ENCODE measurements around the gene SLC6A1.

Gene SLC6A1

DNA sequence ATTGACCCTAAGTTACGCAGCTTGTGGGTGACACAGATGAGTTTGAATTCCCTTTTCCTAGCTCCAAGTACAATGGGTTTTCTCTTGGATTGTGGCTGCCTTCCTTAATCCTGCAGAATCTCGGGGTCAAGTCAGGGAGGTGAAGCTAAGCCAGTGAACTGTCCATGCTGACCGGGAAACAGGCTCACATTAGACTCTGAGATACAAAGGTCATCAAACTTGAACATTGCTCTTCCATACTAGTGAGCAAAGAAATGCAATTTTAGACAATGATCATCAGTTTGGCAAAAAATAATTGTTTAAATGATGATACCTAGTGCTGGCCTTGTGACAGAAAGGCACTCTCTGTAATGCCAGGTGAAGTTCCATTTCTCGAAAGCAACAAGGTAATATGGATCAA lies 31.6 kb downstream of the SLC6A1 start:
- DNase-seq (ENCODE audit: insufficient read length) (no peak), FAIRE-seq (no peak)
- no peak for TF ChIP-seq POLR2AphosphoS5 (IDR thresholded peaks at IDR 0.05; ENCODE audit: low read depth, low read length)
- TF ChIP-seq TAF1 (IDR thresholded peaks at IDR 0.05; ENCODE audit: borderline replicate concordance, low read depth, low read length): no peak

DNA sequence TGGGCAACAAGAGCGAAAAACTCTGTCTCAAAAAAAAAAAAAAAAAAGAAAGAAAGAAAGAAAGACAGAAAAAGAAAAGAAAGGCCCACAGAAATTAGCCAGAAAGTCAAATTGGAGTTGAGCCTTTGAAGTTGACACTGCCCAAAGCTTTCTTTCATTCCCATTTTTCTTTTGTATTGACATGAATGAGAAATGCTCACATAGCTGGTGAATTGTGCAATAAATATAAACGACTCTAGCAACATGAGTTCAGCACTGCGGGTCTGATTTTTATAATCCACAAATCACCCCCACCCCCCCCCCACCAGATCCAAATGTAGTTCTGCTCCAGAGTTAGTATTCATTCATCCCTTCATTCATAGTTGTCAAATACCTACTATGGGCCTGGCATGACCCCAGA lies 37.4 kb downstream of the SLC6A1 start:
- no peak for TF ChIP-seq POLR2AphosphoS5 (IDR thresholded peaks at IDR 0.05; ENCODE audit: low read depth, low read length)
- no peak for TF ChIP-seq POLR2A (IDR thresholded peaks at IDR 0.05; ENCODE audit: low read depth, low read length)
- TF ChIP-seq TAF1 (IDR thresholded peaks at IDR 0.05; ENCODE audit: borderline replicate concordance, low read depth, low read length): no peak
- FAIRE-seq: no peak
- DNase-seq (ENCODE audit: insufficient read length): no peak

DNA sequence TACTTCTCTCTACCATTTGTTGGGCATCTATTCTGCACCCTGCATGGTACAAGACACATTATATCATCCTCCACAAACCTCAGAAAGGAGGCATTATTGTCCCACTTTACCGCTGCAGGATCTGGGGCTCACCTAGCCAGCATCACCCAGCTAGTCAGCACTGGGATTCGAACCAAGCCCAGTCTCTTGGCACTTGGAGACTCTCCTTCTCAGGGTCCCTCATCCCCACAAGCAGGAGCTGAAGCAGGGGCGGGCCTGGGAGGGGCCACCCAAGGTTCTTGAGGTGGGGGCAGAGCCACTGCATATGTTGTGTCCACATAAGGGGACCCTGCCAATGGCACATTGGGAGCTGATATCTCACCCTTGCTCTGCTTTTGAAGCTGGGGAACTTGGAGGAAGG lies 41.3 kb downstream of the SLC6A1 start:
- FAIRE-seq: no peak
- DNase-seq (ENCODE audit: insufficient read length): no peak
- TF ChIP-seq TAF1 (IDR thresholded peaks at IDR 0.05; ENCODE audit: borderline replicate concordance, low read depth, low read length) (no peak), POLR2AphosphoS5 (IDR thresholded peaks at IDR 0.05; ENCODE audit: low read depth, low read length) (no peak), POLR2A (IDR thresholded peaks at IDR 0.05; ENCODE audit: low read depth, low read length) (no peak)

DNA sequence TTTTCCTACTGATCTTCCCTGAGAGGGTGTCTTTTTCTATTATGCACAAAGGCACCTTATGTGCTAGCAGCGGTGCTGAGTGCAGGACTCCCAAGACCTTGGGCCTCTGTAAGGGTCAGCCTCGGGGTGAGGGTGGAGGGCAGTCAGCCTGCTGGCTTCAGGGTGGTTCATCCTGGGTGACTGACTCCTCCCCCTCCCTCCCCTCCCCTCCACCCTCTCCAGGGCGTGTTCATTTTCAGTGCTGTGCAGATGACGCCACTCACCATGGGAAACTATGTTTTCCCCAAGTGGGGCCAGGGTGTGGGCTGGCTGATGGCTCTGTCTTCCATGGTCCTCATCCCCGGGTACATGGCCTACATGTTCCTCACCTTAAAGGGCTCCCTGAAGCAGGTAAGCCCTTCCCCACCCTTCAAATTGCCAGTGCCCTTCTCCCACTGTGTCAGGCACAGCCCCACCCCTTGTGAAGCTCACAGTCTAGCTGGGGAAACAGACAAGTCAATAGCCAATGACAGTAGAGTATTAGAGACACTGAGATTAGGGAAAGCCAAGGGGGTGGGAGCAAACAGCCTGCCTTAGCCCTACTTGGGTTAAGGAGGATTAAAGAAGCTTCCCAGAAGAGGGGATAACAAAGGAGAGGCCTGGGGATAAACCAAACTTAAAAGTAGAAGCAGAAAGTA lies 41.9 kb downstream of the SLC6A1 start:
- FAIRE-seq: no peak
- TF ChIP-seq POLR2AphosphoS5 (IDR thresholded peaks at IDR 0.05; ENCODE audit: low read depth, low read length) (no peak), TAF1 (IDR thresholded peaks at IDR 0.05; ENCODE audit: borderline replicate concordance, low read depth, low read length) (no peak), POLR2A (IDR thresholded peaks at IDR 0.05; ENCODE audit: low read depth, low read length) (no peak)
- DNase-seq (ENCODE audit: insufficient read length): no peak

DNA sequence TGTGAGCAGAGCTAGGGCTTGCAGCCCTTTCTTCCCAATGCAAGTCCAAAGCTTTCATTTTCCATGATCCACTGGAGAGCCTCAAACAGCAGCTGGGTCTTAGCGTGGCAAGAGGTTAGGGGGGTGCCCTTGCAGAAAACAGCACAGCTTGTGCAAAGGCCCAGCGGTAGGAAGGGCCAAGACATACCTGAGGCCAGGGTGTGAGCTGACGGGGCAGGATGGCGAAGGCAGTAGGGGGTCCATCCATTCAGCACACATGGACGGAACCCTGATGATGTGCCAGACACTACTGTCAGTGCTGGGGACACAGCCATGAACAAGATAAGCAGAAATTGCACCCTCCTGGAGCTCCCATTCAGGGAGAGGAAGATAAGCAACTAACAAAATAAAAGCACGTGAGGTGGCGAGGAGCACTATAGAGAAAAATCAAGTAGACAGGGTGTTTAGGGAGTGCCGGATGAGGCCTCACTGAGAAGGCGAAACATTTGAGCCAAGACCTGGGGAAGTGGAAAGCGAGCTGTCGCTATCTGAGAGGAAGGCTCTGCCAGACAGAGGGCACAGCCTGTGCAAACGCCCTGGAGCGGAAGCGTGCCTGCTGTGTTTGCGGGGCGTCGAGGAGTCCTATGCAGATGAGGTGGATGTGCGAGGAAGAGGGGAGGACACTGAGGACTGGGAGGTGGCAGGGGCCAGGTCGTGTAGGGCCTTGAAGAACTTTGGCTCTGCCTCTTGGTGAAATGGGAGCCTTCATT lies 43.4 kb downstream of the SLC6A1 start:
- no peak for DNase-seq (ENCODE audit: insufficient read length)
- TF ChIP-seq POLR2AphosphoS5 (IDR thresholded peaks at IDR 0.05; ENCODE audit: low read depth, low read length): no peak
- TF ChIP-seq POLR2A (IDR thresholded peaks at IDR 0.05; ENCODE audit: low read depth, low read length): no peak
- TF ChIP-seq TAF1 (IDR thresholded peaks at IDR 0.05; ENCODE audit: borderline replicate concordance, low read depth, low read length): no peak
- no peak for FAIRE-seq

DNA sequence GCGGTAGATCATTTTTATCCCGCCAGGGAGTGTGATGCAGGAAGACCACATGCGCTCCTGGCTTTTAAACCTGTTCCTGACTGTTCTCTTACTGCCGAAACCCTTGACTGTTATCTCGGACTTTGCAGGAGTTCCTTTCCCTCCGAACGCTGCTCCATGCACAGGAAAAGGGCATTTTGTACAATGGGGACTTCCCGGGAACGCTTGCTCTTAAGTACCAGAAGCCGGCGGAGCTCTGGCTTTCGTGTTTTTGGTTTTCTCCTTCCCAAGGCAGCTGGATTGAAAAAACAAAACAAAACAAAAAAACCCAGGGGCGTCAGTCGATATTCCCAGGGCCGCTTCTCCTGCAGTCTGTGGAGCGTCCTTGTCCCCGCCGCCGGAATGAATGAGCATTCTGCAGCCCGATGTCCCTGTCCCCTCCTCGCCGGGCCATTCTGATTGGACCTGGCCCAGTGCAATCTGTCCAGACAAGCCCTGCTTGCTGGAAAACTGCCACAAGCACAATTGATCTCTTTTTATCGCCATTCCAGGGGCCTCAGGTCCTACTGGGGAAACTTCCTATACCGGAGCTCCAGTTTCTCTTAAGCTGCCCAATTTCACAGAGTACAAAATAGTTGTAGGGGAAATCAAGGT lies 44.8 kb downstream of the SLC6A1 start:
- TF ChIP-seq TAF1 (IDR thresholded peaks at IDR 0.05; ENCODE audit: borderline replicate concordance, low read depth, low read length) (no peak), POLR2AphosphoS5 (IDR thresholded peaks at IDR 0.05; ENCODE audit: low read depth, low read length) (no peak), POLR2A (IDR thresholded peaks at IDR 0.05; ENCODE audit: low read depth, low read length) (no peak)
- DNase-seq (ENCODE audit: insufficient read length): no peak
- no peak for FAIRE-seq

DNA sequence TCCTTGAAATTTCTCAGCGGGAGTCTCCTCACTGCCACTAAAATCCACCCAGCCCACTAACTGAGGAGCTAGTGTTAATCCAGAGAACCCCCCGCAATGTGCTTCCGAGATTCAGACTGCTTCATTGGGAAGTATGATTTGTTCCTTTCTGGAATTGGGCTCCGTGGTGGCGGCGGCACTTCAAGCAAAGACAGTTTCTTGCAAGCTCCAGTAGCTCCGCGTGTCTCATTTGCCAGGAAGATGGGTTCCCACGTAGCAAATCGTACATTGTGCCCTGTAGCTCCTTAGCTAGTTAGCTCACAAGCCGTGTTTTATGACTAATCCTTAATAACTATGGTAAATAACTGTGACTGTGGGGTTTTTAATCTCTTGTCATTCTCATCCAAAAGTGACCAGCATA lies 45.4 kb downstream of the SLC6A1 start:
- TF ChIP-seq TAF1 (IDR thresholded peaks at IDR 0.05; ENCODE audit: borderline replicate concordance, low read depth, low read length): no peak
- TF ChIP-seq POLR2AphosphoS5 (IDR thresholded peaks at IDR 0.05; ENCODE audit: low read depth, low read length): no peak
- no peak for TF ChIP-seq POLR2A (IDR thresholded peaks at IDR 0.05; ENCODE audit: low read depth, low read length)
- no peak for DNase-seq (ENCODE audit: insufficient read length)
- FAIRE-seq: no peak

DNA sequence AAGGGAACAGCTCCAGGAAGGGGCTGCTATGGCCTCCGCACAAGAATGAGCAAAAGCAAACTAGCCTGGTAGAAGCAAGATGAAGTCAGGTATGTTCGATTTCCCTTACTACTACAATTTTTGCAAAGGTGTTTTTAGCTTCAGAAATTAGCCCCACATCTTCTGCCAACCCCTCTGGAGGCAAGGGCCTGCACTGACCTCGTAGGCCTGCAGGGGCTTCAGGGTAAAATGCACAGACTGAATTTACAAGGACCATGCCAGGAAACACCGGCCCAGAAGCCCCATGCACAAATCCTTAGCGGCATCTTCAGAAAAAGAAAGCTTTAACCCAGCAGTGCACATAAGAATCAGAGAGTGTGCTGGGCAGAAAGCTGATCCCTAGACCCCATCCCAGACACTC lies 53.0 kb downstream of the SLC6A1 start:
- no peak for FAIRE-seq
- no peak for TF ChIP-seq TAF1 (IDR thresholded peaks at IDR 0.05; ENCODE audit: borderline replicate concordance, low read depth, low read length)
- TF ChIP-seq POLR2A (IDR thresholded peaks at IDR 0.05; ENCODE audit: low read depth, low read length): no peak
- no peak for TF ChIP-seq POLR2AphosphoS5 (IDR thresholded peaks at IDR 0.05; ENCODE audit: low read depth, low read length)
- DNase-seq (ENCODE audit: insufficient read length): no peak

DNA sequence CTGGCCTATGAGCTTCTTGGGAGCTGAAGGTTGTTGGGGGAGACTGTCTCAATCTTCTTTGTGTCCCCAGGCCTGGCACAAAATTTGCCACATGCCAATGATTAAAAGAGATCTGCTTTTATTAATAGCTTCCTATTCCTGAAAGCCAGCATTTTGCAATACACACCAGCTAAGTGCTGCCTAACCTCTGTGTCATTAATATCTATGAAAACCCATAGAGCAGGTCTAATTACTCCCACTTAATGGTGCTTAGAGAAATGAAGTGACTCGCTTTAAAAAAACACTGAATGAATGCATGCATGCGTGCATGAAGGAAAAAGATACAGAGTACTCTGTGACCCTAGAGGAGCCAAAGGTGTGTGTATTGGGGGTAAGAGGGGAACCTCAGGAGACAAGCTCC lies 55.0 kb downstream of the SLC6A1 start:
- DNase-seq (ENCODE audit: insufficient read length): no peak
- FAIRE-seq: no peak
- TF ChIP-seq POLR2A (IDR thresholded peaks at IDR 0.05; ENCODE audit: low read depth, low read length): no peak
- no peak for TF ChIP-seq TAF1 (IDR thresholded peaks at IDR 0.05; ENCODE audit: borderline replicate concordance, low read depth, low read length)
- no peak for TF ChIP-seq POLR2AphosphoS5 (IDR thresholded peaks at IDR 0.05; ENCODE audit: low read depth, low read length)

DNA sequence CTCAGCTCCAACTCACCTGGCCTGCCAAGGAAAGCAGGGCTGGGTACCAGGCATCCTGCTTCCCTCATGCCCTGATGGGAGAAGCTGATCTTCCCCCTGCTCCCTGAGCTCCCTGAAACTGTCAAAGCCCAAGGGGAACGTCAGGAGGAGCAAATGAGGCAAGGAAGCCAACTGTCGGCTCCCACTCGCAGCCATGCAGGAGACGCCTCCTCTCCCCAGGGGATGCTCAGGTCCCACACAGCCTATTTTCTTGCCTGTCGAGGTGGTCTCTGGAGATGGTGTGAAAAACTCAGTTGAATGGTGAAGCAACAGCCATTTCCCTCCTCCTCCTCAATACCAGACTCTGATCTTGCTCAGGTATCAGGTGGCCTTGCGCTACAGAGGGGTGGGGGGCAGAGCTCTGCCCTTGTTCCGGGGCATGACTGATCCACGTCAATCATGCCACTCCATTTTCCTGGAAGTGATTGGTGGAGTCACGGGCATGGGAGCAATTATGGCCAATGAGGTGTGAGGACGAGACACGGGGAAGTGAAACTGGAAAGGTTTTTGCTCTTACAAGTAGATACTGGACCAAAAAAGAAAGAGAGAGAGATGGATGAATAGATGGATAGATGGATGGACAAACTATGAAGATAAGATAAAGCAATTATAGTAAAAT lies 58.2 kb downstream of the SLC6A1 start:
- FAIRE-seq: no peak
- no peak for TF ChIP-seq POLR2AphosphoS5 (IDR thresholded peaks at IDR 0.05; ENCODE audit: low read depth, low read length)
- TF ChIP-seq POLR2A (IDR thresholded peaks at IDR 0.05; ENCODE audit: low read depth, low read length): no peak
- TF ChIP-seq TAF1 (IDR thresholded peaks at IDR 0.05; ENCODE audit: borderline replicate concordance, low read depth, low read length): no peak
- no peak for DNase-seq (ENCODE audit: insufficient read length)

DNA sequence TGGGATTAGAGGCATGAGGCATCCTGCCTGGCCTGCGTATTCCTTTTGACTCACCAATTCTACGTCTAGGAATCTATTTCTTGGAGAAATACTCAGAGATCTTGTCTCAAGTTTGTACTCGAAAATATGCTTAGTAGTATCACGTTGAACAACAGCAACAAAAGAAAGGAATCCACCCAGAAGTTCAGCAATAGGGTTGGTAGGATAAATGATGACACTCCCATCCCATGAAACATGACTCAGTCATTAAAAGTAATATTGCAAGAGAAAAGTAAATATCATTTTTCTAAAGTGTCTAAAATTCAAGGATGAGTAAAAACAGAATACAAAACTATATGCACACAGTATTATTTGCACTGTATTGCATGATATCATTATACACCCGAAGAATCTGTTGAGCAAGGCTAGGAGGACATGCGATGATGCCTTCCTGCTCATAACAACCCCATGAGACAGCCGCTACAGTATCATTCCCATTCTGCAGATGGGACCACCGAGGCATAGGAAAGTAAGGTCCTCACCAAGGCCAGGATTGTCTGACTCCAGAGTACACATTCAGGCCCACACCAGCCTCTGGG lies 61.5 kb downstream of the SLC6A1 start:
- no peak for TF ChIP-seq TAF1 (IDR thresholded peaks at IDR 0.05; ENCODE audit: borderline replicate concordance, low read depth, low read length)
- no peak for TF ChIP-seq POLR2A (IDR thresholded peaks at IDR 0.05; ENCODE audit: low read depth, low read length)
- no peak for TF ChIP-seq POLR2AphosphoS5 (IDR thresholded peaks at IDR 0.05; ENCODE audit: low read depth, low read length)
- FAIRE-seq (no peak), DNase-seq (ENCODE audit: insufficient read length) (no peak)

Measured in GM12892 (cell line).